Right renal pelvis (tissue), 4 donors: ENCODE measurements around the gene PP2D1. TPM values are rescaled to one million over a fixed set of nuclear protein-coding genes. Genes with fewer than 3 reads are reported as not detected.
A peak's percentile ranks its signal among the peaks of the same experiment; 100 is the strongest.
"Not testable (repeated sequence)": the region's sequence is repeated elsewhere in the genome, so short reads cannot be mapped to it uniquely, and the experiment has no call there.

Source experiments
- DNase-seq, 4 donors: peaks; one replicate each; pipeline ENCODE4 v3.0.0-alpha.2; 2013; ENCODE audit warnings: low read depth in 4 of 4, low spot score in 3 of 4, missing footprints in 1 of 4
- polyA plus RNA-seq, 4 donors: library from polyadenylated mRNA; unstranded; fragments of 120-200 nt; gene quantifications; one replicate each; pipeline ENCODE4 v1.2.1, GENCODE V29; 2013; ENCODE audit not compliant: insufficient read length in 4 of 4

The PP2D1 gene
- polyA plus RNA-seq, 4 donors, result 0.25 to 0.30 (median 0.28) TPM

- not testable (repeated sequence) for DNase-seq
Observed at GRCh38 chr3:19988904-19989303, 23.2 kb downstream of the PP2D1 start.

GRCh38 chr3:19972054-19972453 is 40.0 kb downstream of the PP2D1 start:
- DNase-seq, result no peak

GRCh38 chr3:19970327-19970726 is 41.7 kb downstream of the PP2D1 start:
- DNase-seq, result no peak

GRCh38 chr3:19967812-19968211 is 44.3 kb downstream of the PP2D1 start:
- DNase-seq, result no peak

- DNase-seq, result no peak
Observed at GRCh38 chr3:19967208-19967607, 44.9 kb downstream of the PP2D1 start.

GRCh38 chr3:19961960-19962359 is 50.1 kb downstream of the PP2D1 start:
- DNase-seq, result no peak

- DNase-seq, result no peak
Observed at GRCh38 chr3:19960696-19961095, 51.4 kb downstream of the PP2D1 start.

- DNase-seq, result no peak
Observed at GRCh38 chr3:19959505-19959904, 52.6 kb downstream of the PP2D1 start.

- not testable (repeated sequence) for DNase-seq
Observed at GRCh38 chr3:19957354-19957753, 54.7 kb downstream of the PP2D1 start.

GRCh38 chr3:19954676-19955075 is 57.4 kb downstream of the PP2D1 start:
- DNase-seq, result no peak

GRCh38 chr3:19950316-19950715 is 61.7 kb downstream of the PP2D1 start:
- no peak for DNase-seq

- DNase-seq, result no peak
Observed at GRCh38 chr3:19948226-19948591, 63.9 kb downstream of the PP2D1 start.

GRCh38 chr3:19947549-19948225 is 64.4 kb downstream of the PP2D1 start:
- peak in 3 of 4 donors; percentile 27 to 55 (median 40) for DNase-seq

- peak; percentile 91 to 97 (median 96) for DNase-seq
Observed at GRCh38 chr3:19946832-19947548, 65.1 kb downstream of the PP2D1 start, which contains the start of gene RAB5A. RAB5A (plus strand) TSS chr3:19947097; CDS start chr3:19950899, 3,802 bp downstream.

GRCh38 chr3:19945969-19946831 is 65.9 kb downstream of the PP2D1 start:
- DNase-seq, result no peak

GRCh38 chr3:19945534-19945933 is 66.5 kb downstream of the PP2D1 start:
- no peak for DNase-seq

GRCh38 chr3:19940643-19941042 is 71.4 kb downstream of the PP2D1 start:
- DNase-seq, result no peak

- no peak for DNase-seq
Observed at GRCh38 chr3:19938295-19938627, 73.8 kb downstream of the PP2D1 start.

GRCh38 chr3:19937459-19938294 is 74.4 kb downstream of the PP2D1 start:
- DNase-seq, result no peak
